NT2/D1 (cell line): Measurements from ENCODE around the gene ARFGAP3.

Experiments used
- DNase-seq: peaks from one replicate; pipeline ENCODE4 v3.0.0-alpha.2; 2011; ENCODE audit warnings: low read depth, low spot score
- H3K27me3 ChIP-seq: 2 replicates; pipeline ENCODE4 v1.6.0; 2011; ENCODE audit warnings: mild to moderate bottlenecking; ENCODE audit not compliant: insufficient read length, insufficient read depth
- H3K36me3 ChIP-seq: 2 replicates; pipeline ENCODE4 v1.6.1; 2011; ENCODE audit warnings: mild to moderate bottlenecking, low read length, mixed read lengths; ENCODE audit not compliant: insufficient read depth, insufficient read length
- H3K4me1 ChIP-seq: 2 replicates; pipeline ENCODE4 v1.5.1; 2011; ENCODE audit not compliant: insufficient read depth, insufficient read length
- H3K4me3 ChIP-seq: 2 replicates; pipeline ENCODE4 v1.5.1; 2011; ENCODE audit warnings: low read depth; ENCODE audit not compliant: insufficient read length
- H3K9ac ChIP-seq: 2 replicates; pipeline ENCODE4 v1.6.0; 2011; ENCODE audit warnings: low read depth; ENCODE audit not compliant: insufficient read length
- H3K9me3 ChIP-seq: 2 replicates; pipeline ENCODE4 v1.5.1; 2011; ENCODE audit warnings: mild to moderate bottlenecking, low read length; ENCODE audit not compliant: insufficient read depth
- SUZ12 ChIP-seq: IDR thresholded peaks from 2 replicates; pipeline ENCODE4 v1.6.1; 2011; ENCODE audit not compliant: insufficient read length, insufficient read depth; ENCODE audit errors: extremely low read depth
- YY1 ChIP-seq: IDR thresholded peaks from 2 replicates; pipeline ENCODE4 v1.6.1; 2011; ENCODE audit not compliant: insufficient read length, insufficient read depth
- ZNF274 ChIP-seq: IDR thresholded peaks from 2 replicates; pipeline ENCODE4 v1.6.1; 2011; ENCODE audit warnings: mild to moderate bottlenecking, low read depth, low read length

Gene ARFGAP3

GRCh38 chr22:42856865-42857704 is at the start of gene ARFGAP3:
TSS of gene ARFGAP3 (minus strand) at chr22:42857273. CDS start at chr22:42857182, 91 bp downstream.
- H3K4me3 ChIP-seq, result peak within 1 kb of the TSS; percentile 66
- H3K36me3 ChIP-seq, result peaks cover 6% of the 10 kb centered on the region
- H3K9ac ChIP-seq, result peak within 1 kb of the TSS; percentile 86
- H3K4me1 ChIP-seq, result no peaks in the 10 kb centered on the region
- TF ChIP-seq SUZ12 (no peak), ZNF274 (no peak), YY1 (no peak)
- DNase-seq, result peak; percentile 74
- peaks cover 12% of the 10 kb centered on the region for H3K27me3 ChIP-seq
- H3K9me3 ChIP-seq, result peaks cover 8% of the 10 kb centered on the region; the same call in 1 of the 2 replicates

- Histone ChIP-seq H3K4me1 (peaks cover 6% of the 10 kb centered on the region), H3K27me3 (no peaks in the 10 kb centered on the region), H3K9me3 (no peaks in the 10 kb centered on the region), H3K36me3 (peaks cover 60% of the 10 kb centered on the region), H3K4me3 (no peak overlapping the region), H3K9ac (no peak overlapping the region)
- DNase-seq, result no peak
- TF ChIP-seq YY1 (no peak), ZNF274 (no peak), SUZ12 (no peak)
Observed at GRCh38 chr22:42905702-42906183, 48.7 kb upstream of the ARFGAP3 start.

- Histone ChIP-seq H3K9ac (no peak overlapping the region), H3K9me3 (no peaks in the 10 kb centered on the region)
Observed at GRCh38 chr22:42905217-42905616, 48.1 kb upstream of the ARFGAP3 start.

GRCh38 chr22:42904050-42904449 is 47.0 kb upstream of the ARFGAP3 start:
- no peaks in the 10 kb centered on the region for H3K27me3 ChIP-seq
- no peak for DNase-seq
- H3K4me1 ChIP-seq, result peaks cover 6% of the 10 kb centered on the region
- H3K9me3 ChIP-seq, result no peaks in the 10 kb centered on the region
- H3K36me3 ChIP-seq, result peaks cover 51% of the 10 kb centered on the region
- TF ChIP-seq SUZ12 (no peak), YY1 (no peak), ZNF274 (no peak)
- H3K4me3 ChIP-seq, result no peak overlapping the region
- no peak overlapping the region for H3K9ac ChIP-seq

More at GRCh38 chr22:42905217-42905616, 48.1 kb upstream of the ARFGAP3 start:
- no peak for DNase-seq
- H3K36me3 ChIP-seq, result peaks cover 57% of the 10 kb centered on the region
- no peak overlapping the region for H3K4me3 ChIP-seq
- H3K27me3 ChIP-seq, result no peaks in the 10 kb centered on the region
- peaks cover 6% of the 10 kb centered on the region for H3K4me1 ChIP-seq
- no peak for TF ChIP-seq SUZ12
- TF ChIP-seq YY1, result no peak
- no peak for TF ChIP-seq ZNF274

GRCh38 chr22:42902875-42903510 is 45.9 kb upstream of the ARFGAP3 start:
- Histone ChIP-seq H3K4me1 (peaks cover 6% of the 10 kb centered on the region), H3K4me3 (no peak overlapping the region), H3K9me3 (no peaks in the 10 kb centered on the region), H3K27me3 (no peaks in the 10 kb centered on the region), H3K9ac (no peak overlapping the region), H3K36me3 (peaks cover 48% of the 10 kb centered on the region)
- TF ChIP-seq ZNF274, result no peak
- TF ChIP-seq SUZ12, result no peak
- no peak for TF ChIP-seq YY1
- no peak for DNase-seq

GRCh38 chr22:42901790-42902508 is 44.9 kb upstream of the ARFGAP3 start:
- Histone ChIP-seq H3K4me1 (peaks cover 6% of the 10 kb centered on the region), H3K9ac (no peak overlapping the region)

More at GRCh38 chr22:42901790-42902508, 44.9 kb upstream of the ARFGAP3 start:
- no peaks in the 10 kb centered on the region for H3K9me3 ChIP-seq
- TF ChIP-seq YY1 (no peak), ZNF274 (no peak), SUZ12 (no peak)
- no peak for DNase-seq
- no peaks in the 10 kb centered on the region for H3K27me3 ChIP-seq
- no peak overlapping the region for H3K4me3 ChIP-seq
- peaks cover 40% of the 10 kb centered on the region for H3K36me3 ChIP-seq
